ENCODE results near the gene SEL1L2. TPM values are rescaled to one million over a fixed set of nuclear protein-coding genes. Genes with fewer than 3 reads are reported as not detected.

Gene SEL1L2
- total RNA-seq, 1 donor from 2014 or later: not detected

DNA sequence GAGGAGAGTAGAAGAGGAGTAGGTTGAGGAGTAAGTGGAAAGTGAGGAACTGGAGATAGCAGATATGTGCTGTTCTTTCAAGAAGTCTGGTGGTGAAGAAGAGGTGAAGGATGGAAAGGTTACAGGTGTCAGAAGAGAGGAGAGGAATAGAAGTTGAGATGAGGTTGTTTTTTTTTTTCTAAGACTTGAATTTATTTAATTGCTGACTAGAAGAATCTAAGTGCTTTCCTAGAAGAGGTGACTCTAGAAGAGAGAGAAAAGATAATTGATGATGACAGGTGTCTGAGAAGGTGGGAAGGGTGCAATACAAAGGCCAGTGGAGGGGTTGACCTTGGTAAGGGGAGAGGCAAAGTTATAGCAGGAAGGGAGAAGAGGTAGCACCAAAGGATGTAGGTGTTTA is 180.0 kb downstream of the SEL1L2 start:
- Mint-ChIP-seq H3K27me3 (no peaks in the 10 kb centered on the region), H3K4me3 (no peak overlapping the region), H3K9me3 (no peaks in the 10 kb centered on the region), H3K4me1 (no peaks in the 10 kb centered on the region), H3K36me3 (ENCODE audit: low read depth) (peaks cover 29% of the 10 kb centered on the region), H3K27ac (no peak overlapping the region)
- ChIA-PET CTCF (no interaction called here), POLR2A (no interaction called here)
- intact Hi-C loops (cut with micrococcal nuclease): no loop called here
- TF ChIP-seq, protein P1, sequence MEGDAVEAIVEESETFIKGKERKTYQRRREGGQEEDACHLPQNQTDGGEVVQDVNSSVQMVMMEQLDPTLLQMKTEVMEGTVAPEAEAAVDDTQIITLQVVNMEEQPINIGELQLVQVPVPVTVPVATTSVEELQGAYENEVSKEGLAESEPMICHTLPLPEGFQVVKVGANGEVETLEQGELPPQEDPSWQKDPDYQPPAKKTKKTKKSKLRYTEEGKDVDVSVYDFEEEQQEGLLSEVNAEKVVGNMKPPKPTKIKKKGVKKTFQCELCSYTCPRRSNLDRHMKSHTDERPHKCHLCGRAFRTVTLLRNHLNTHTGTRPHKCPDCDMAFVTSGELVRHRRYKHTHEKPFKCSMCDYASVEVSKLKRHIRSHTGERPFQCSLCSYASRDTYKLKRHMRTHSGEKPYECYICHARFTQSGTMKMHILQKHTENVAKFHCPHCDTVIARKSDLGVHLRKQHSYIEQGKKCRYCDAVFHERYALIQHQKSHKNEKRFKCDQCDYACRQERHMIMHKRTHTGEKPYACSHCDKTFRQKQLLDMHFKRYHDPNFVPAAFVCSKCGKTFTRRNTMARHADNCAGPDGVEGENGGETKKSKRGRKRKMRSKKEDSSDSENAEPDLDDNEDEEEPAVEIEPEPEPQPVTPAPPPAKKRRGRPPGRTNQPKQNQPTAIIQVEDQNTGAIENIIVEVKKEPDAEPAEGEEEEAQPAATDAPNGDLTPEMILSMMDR (IDR thresholded peaks at IDR 0.05): no peak
- ATAC-seq (ENCODE audit: low read depth) (no peak), DNase-seq (no peak)

DNA sequence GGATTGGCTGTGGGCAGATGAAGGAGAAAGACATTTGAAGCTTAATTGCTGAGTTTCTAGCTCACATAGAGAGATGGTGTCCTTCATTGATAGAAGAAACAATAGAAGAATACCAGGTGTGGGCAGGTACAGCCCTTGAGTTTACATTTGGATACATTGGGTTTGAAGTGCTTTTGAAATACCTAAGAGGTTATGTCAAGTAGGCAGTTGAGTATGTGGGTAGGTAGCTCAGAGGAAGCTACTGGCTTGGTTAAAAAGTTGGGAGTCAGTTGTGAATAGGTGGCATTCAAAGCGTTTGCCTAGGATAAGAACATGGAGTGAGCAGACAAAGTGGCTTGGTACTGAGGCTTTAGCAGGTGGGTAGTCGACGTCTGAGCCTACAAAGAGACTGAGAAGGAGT is 180.6 kb downstream of the SEL1L2 start:
- CTCF ChIA-PET: no interaction called here

GRCh38 chr20:13809373-13809772 is 181.0 kb downstream of the SEL1L2 start:
- TF ChIP-seq, protein P1 (IDR thresholded peaks at IDR 0.05): no peak
- Mint-ChIP-seq H3K4me1 (no peaks in the 10 kb centered on the region), H3K36me3 (ENCODE audit: low read depth) (peaks cover 28% of the 10 kb centered on the region), H3K4me3 (no peak overlapping the region), H3K27me3 (no peaks in the 10 kb centered on the region), H3K9me3 (no peaks in the 10 kb centered on the region), H3K27ac (no peak overlapping the region)
- DNase-seq: no peak
- intact Hi-C loops (cut with micrococcal nuclease): no loop called here
- POLR2A ChIA-PET: no interaction called here
- ATAC-seq (ENCODE audit: low read depth): no peak
- CTCF ChIA-PET: no interaction called here

More for the DNA sequence above, 180.6 kb downstream of the SEL1L2 start:
- H3K4me1 Mint-ChIP-seq: no peaks in the 10 kb centered on the region
- no peaks in the 10 kb centered on the region for H3K27me3 Mint-ChIP-seq
- H3K9me3 Mint-ChIP-seq: no peaks in the 10 kb centered on the region
- intact Hi-C loops (cut with micrococcal nuclease): no loop called here
- POLR2A ChIA-PET: no interaction called here
- no peak for ATAC-seq (ENCODE audit: low read depth)
- TF ChIP-seq, protein P1 (IDR thresholded peaks at IDR 0.05): no peak
- peaks cover 26% of the 10 kb centered on the region for H3K36me3 Mint-ChIP-seq (ENCODE audit: low read depth)
- no peak overlapping the region for H3K27ac Mint-ChIP-seq
- no peak overlapping the region for H3K4me3 Mint-ChIP-seq
- DNase-seq: no peak

- intact Hi-C loops (cut with micrococcal nuclease): no loop called here
- Mint-ChIP-seq H3K9me3 (no peaks in the 10 kb centered on the region), H3K4me1 (no peaks in the 10 kb centered on the region), H3K4me3 (no peak overlapping the region), H3K36me3 (ENCODE audit: low read depth) (peaks cover 77% of the 10 kb centered on the region), H3K27me3 (no peaks in the 10 kb centered on the region), H3K27ac (no peak overlapping the region)
- DNase-seq (no peak), ATAC-seq (ENCODE audit: low read depth) (no peak)
- ChIA-PET POLR2A (no interaction called here), CTCF (interaction anchor here (0.5 kb wide), 1 partner anchor 19 kb away, joined by 3 read pairs; no protein-coding TSS in a partner anchor)
- TF ChIP-seq, protein P1 (IDR thresholded peaks at IDR 0.05): no peak
Measured at GRCh38 chr20:13800728-13801134, 189.7 kb downstream of the SEL1L2 start.

GRCh38 chr20:13799974-13800373 is 190.4 kb downstream of the SEL1L2 start:
- intact Hi-C loops (cut with micrococcal nuclease): no loop called here
- peaks cover 79% of the 10 kb centered on the region for H3K36me3 Mint-ChIP-seq (ENCODE audit: low read depth)
- no peaks in the 10 kb centered on the region for H3K9me3 Mint-ChIP-seq
- H3K4me1 Mint-ChIP-seq: no peaks in the 10 kb centered on the region
- no peaks in the 10 kb centered on the region for H3K27me3 Mint-ChIP-seq
- CTCF ChIA-PET: interaction anchor here (0.5 kb wide), 1 partner anchor 20 kb away, joined by 3 read pairs; no protein-coding TSS in a partner anchor
- no peak overlapping the region for H3K27ac Mint-ChIP-seq
- no peak overlapping the region for H3K4me3 Mint-ChIP-seq
- TF ChIP-seq, protein P1 (IDR thresholded peaks at IDR 0.05): no peak
- POLR2A ChIA-PET: no interaction called here
- ATAC-seq (ENCODE audit: low read depth) (no peak), DNase-seq (no peak)

Other genes starting within 250 kb of the SEL1L2 start
- 15.5 and 15.8 TPM in 2 replicates for gene ESF1, start 205.7 kb downstream of the SEL1L2 start, total RNA-seq
- 22.7 and 29.8 TPM in 2 replicates for gene NDUFAF5, start 205.6 kb downstream of the SEL1L2 start, total RNA-seq
- gene MACROD2, start 4.9 kb upstream of the SEL1L2 start, total RNA-seq: 54.8 and 55.1 TPM in 2 replicates